ENCODE measurements around the gene EPS8.

- TF ChIP-seq CTCF (IDR thresholded peaks at IDR 0.05; ENCODE audit: borderline replicate concordance, extremely low read depth, low read length, poor library complexity, severe bottlenecking): no peak
- TF ChIP-seq EZH2 (IDR thresholded peaks at IDR 0.05; ENCODE audit: borderline replicate concordance, low read depth, low read length, severe bottlenecking): no peak
These were observed 156.0 kb downstream of the EPS8 start for GRCh38 chr12:15633201-15633600.

Data from DND-41 (cell line).